Epithelial cell of esophagus (primary cell): ENCODE measurements around the gene TNFRSF8.

Experiments
- DNase-seq: peaks from one replicate; pipeline ENCODE4 v3.0.0; 2010; ENCODE audit warnings: low read depth
- H3K4me3 ChIP-seq: 2 replicates; pipeline ENCODE4 v1.5.1; 2011; ENCODE audit warnings: mild to moderate bottlenecking, low read length, control low read depth
- CTCF ChIP-seq: IDR thresholded peaks from 2 replicates; pipeline ENCODE4 v1.5.1; 2011; ENCODE audit warnings: low read depth, mild to moderate bottlenecking, low read length, control low read depth, inconsistent platforms; ENCODE audit not compliant: insufficient read depth; ENCODE audit errors: missing control alignments

The TNFRSF8 gene

GRCh38 chr1:12063141-12064072 lies at the start of gene TNFRSF8:
Gene TNFRSF8, plus strand, starts transcription at chr1:12063303. Its CDS starts 296 bp downstream, at chr1:12063599.
- no peak for TF ChIP-seq CTCF
- peak; percentile 24 for DNase-seq
- no peak within 1 kb of the TSS for H3K4me3 ChIP-seq

- peak; percentile 41 for TF ChIP-seq CTCF
- H3K4me3 ChIP-seq = no peak overlapping the region
- DNase-seq = peak; percentile 88
Measured at GRCh38 chr1:12014141-12014991, 48.7 kb upstream of the TNFRSF8 start.

DNA sequence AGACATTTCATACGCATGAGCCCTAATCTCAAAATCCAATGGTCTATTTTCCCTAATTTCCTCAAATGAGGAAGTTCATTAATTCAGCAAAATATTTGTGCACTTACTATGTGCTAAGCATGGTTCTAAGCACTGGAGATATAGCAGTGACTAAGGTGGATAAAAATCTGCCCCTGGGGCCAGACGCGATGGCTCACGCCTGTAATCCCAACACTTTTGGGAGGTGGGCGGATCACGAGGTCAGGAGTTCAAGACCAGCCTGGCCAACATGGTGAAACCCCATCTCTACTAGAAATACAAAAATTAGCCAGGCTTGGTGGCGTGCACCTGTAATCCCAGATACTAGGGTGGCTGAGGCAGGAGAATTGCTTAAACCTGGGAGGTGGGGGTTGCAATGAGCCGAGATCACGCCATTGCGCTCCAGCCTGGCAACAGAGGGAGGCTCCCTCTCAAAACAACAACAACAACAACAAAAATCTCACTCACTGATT lies 48.1 kb upstream of the TNFRSF8 start:
- H3K4me3 ChIP-seq = no peak overlapping the region
- no peak for TF ChIP-seq CTCF
- DNase-seq = peak; percentile 83

DNA sequence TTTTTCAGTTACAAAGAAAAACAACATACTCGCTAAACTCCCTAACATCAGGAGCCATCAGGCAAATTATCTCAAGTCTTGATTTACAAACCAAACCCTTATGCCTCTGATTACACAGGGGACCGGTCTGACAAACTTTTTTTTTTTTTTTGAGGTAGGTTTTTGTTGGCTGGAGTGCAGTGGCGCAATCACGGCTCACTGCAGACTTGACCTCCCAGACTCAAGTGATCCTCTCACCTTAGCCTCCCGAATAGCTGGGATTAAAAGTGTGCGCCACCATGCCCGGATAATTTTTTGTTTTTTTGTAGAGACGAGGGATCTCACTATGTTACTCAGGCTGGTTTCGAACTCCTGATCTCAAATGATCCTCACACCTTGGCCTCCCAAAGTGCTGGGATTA lies 47.6 kb upstream of the TNFRSF8 start:
- H3K4me3 ChIP-seq = no peak overlapping the region
- no peak for TF ChIP-seq CTCF

GRCh38 chr1:12016182-12016581 lies 46.9 kb upstream of the TNFRSF8 start:
- DNase-seq = peak; percentile 16
- H3K4me3 ChIP-seq = no peak overlapping the region
- TF ChIP-seq CTCF = no peak

More for the DNA sequence above, 47.6 kb upstream of the TNFRSF8 start:
- peak; percentile 5 for DNase-seq

GRCh38 chr1:12019858-12020509 lies 43.1 kb upstream of the TNFRSF8 start:
- H3K4me3 ChIP-seq = peak overlapping the region; percentile 83
- peak; percentile 13 for DNase-seq
- no peak for TF ChIP-seq CTCF
